SK-N-SH treated with all-trans-retinoic acid at 6 μM for 48 hours (cell line): Measurements from ENCODE around the gene WWTR1.

ENCODE experiments used
- CREB5 ChIP-seq: fragments of 250-450 bp; sonication (Bioruptor Pico); IDR thresholded peaks from 2 replicates; pipeline ENCODE4 v1.5.1; 2020; ENCODE audit warnings: low read depth, mild to moderate bottlenecking, moderate library complexity
- CSDC2 ChIP-seq: fragments of 250-450 bp; sonication (Bioruptor Pico); IDR thresholded peaks from 2 replicates; pipeline ENCODE4 v1.5.0; 2020; ENCODE audit warnings: mild to moderate bottlenecking, moderate library complexity
- GLIS3 ChIP-seq: fragments of 250-450 bp; sonication (Bioruptor Pico); IDR thresholded peaks from 2 replicates; pipeline ENCODE4 v1.5.0; 2020; ENCODE audit warnings: mild to moderate bottlenecking, moderate library complexity
- OSR1 ChIP-seq: fragments of 250-450 bp; sonication (Bioruptor Pico); IDR thresholded peaks from 2 replicates; pipeline ENCODE4 v1.8.0; 2022; ENCODE audit warnings: moderate library complexity, mild to moderate bottlenecking, inconsistent platforms
- POU6F1 ChIP-seq: fragments of 250-450 bp; sonication (Bioruptor Pico); IDR thresholded peaks from 2 replicates; pipeline ENCODE4 v1.8.0; 2021; ENCODE audit warnings: low read depth, mild to moderate bottlenecking, moderate library complexity, borderline replicate concordance
- RARB ChIP-seq: fragments of 250-450 bp; sonication (Bioruptor Pico); IDR thresholded peaks from 2 replicates; pipeline ENCODE4 v1.8.0; 2021; ENCODE audit warnings: mild to moderate bottlenecking, moderate library complexity
- SNAI2 ChIP-seq: fragments of 250-450 bp; sonication (Bioruptor Pico); IDR thresholded peaks from 2 replicates; pipeline ENCODE4 v1.5.0; 2020; ENCODE audit warnings: mild to moderate bottlenecking, moderate library complexity
- ZFP3 ChIP-seq: fragments of 250-450 bp; sonication (Bioruptor Pico); IDR thresholded peaks from 2 replicates; pipeline ENCODE4 v1.5.0; 2020; ENCODE audit warnings: mild to moderate bottlenecking, moderate library complexity
- ZFP30 ChIP-seq: fragments of 450-650 bp; formaldehyde crosslinking; IDR thresholded peaks from 2 replicates; pipeline ENCODE4 v1.5.0; 2022; ENCODE audit warnings: mild to moderate bottlenecking, moderate library complexity
- ZNF565 ChIP-seq: fragments of 450-650 bp; formaldehyde crosslinking; conservative IDR thresholded peaks from 2 replicates; pipeline ENCODE4 v1.5.0; 2020; ENCODE audit warnings: low read depth, mild to moderate bottlenecking, moderate library complexity
- ZNF70 ChIP-seq: fragments of 450-650 bp; formaldehyde crosslinking; IDR thresholded peaks from 2 replicates; pipeline ENCODE4 v1.5.0; 2020; ENCODE audit warnings: mild to moderate bottlenecking, moderate library complexity
- ZNF8 ChIP-seq: fragments of 450-650 bp; formaldehyde crosslinking; IDR thresholded peaks from 2 replicates; pipeline ENCODE4 v1.5.0; 2020; ENCODE audit warnings: mild to moderate bottlenecking, moderate library complexity
- TF ChIP-seq, protein P1 (sequence below): fragments of 250-450 bp; sonication (Bioruptor Pico); IDR thresholded peaks from 2 replicates; pipeline ENCODE4 v1.5.0; 2020; ENCODE audit warnings: mild to moderate bottlenecking, moderate library complexity
- TF ChIP-seq, protein P2 (sequence below): fragments of 250-450 bp; sonication (Bioruptor Pico); IDR thresholded peaks from 2 replicates; pipeline ENCODE4 v1.8.0; 2020; ENCODE audit warnings: mild to moderate bottlenecking, moderate library complexity, borderline replicate concordance

DNA sequence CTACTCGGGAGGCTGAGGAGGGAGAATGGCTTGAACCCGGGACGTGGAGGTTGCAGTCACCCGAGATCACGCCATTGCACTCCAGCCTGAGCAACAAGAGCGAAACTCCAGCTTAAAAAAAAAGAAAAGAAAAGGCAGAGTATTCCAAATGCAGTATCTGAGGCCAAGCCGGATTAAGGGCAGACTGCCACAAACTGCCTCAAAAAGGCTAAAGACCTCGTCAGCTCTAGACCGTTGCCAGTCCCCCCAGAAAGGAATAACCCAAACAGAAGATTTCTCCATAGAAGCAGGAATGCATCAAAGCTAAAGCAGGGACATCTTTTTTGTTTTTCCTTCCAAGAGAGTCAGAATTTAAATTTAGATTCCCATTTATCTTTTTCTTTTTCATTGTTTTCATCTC, 110.4 kb downstream of the WWTR1 start:
- TF ChIP-seq SNAI2 (CRISPR knock-in tag) (no peak), OSR1 (CRISPR knock-in tag) (no peak), RARB (CRISPR knock-in tag) (no peak), CSDC2 (CRISPR knock-in tag) (no peak), ZNF8 (CRISPR knock-in tag) (no peak), POU6F1 (CRISPR knock-in tag) (no peak), GLIS3 (CRISPR knock-in tag) (no peak), ZFP30 (CRISPR knock-in tag) (no peak), ZFP3 (CRISPR knock-in tag) (no peak), ZNF70 (CRISPR knock-in tag) (no peak), CREB5 (no peak), ZNF565 (CRISPR knock-in tag) (no peak)
- TF ChIP-seq, protein P1, sequence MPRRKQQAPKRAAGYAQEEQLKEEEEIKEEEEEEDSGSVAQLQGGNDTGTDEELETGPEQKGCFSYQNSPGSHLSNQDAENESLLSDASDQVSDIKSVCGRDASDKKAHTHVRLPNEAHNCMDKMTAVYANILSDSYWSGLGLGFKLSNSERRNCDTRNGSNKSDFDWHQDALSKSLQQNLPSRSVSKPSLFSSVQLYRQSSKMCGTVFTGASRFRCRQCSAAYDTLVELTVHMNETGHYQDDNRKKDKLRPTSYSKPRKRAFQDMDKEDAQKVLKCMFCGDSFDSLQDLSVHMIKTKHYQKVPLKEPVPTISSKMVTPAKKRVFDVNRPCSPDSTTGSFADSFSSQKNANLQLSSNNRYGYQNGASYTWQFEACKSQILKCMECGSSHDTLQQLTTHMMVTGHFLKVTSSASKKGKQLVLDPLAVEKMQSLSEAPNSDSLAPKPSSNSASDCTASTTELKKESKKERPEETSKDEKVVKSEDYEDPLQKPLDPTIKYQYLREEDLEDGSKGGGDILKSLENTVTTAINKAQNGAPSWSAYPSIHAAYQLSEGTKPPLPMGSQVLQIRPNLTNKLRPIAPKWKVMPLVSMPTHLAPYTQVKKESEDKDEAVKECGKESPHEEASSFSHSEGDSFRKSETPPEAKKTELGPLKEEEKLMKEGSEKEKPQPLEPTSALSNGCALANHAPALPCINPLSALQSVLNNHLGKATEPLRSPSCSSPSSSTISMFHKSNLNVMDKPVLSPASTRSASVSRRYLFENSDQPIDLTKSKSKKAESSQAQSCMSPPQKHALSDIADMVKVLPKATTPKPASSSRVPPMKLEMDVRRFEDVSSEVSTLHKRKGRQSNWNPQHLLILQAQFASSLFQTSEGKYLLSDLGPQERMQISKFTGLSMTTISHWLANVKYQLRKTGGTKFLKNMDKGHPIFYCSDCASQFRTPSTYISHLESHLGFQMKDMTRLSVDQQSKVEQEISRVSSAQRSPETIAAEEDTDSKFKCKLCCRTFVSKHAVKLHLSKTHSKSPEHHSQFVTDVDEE (CRISPR knock-in tag): no peak
- TF ChIP-seq, protein P2, sequence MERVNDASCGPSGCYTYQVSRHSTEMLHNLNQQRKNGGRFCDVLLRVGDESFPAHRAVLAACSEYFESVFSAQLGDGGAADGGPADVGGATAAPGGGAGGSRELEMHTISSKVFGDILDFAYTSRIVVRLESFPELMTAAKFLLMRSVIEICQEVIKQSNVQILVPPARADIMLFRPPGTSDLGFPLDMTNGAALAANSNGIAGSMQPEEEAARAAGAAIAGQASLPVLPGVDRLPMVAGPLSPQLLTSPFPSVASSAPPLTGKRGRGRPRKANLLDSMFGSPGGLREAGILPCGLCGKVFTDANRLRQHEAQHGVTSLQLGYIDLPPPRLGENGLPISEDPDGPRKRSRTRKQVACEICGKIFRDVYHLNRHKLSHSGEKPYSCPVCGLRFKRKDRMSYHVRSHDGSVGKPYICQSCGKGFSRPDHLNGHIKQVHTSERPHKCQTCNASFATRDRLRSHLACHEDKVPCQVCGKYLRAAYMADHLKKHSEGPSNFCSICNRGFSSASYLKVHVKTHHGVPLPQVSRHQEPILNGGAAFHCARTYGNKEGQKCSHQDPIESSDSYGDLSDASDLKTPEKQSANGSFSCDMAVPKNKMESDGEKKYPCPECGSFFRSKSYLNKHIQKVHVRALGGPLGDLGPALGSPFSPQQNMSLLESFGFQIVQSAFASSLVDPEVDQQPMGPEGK (CRISPR knock-in tag): no peak
